ENCODE results near the gene PAPOLA.

DNA sequence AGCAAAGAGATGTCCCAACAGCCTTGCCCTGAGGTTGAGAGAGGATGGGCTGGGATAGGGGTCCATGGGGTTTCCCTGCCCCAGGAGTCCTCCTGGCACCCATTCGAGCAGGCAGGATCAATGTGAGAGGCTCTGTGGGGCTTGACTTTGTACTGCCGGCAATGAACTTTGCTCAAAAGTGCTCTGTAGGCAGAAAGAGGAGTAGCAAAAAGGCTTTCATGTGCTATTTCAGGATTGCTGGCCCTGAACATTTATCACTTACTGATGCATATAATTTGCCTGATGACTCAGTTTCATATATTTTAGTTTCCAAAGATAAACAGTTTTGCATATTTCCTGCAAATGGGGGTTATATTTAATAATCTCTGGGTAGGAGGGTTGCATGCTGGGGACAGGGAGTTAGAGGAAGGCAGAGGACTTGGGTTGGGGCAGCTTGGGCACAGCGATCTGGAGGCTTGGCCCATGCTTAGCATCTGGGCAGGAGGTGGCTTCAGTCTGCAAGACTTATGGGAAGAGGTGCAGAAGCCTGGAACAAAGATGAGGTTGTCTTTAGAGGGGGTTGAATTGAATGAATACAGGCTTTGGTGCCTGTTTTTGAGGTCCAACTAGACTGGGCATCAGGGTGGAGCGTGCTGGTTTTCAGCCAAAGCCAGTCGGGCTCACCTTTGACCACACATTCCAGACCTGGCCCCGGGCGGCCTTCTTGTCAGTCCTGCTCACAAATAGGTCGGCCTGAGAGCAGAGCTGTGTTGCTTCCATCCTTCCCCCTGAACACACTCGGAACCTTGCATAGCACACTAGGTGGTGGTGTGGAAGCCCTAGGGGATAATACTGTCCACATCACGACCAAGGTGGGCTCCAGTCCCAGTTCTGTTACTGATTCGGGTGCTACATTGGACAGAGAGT is 101.4 kb downstream of the PAPOLA start:
- TF ChIP-seq MAX (IDR thresholded peaks at IDR 0.05) = no peak
- no peak for TF ChIP-seq RAD21 (IDR thresholded peaks at IDR 0.05; ENCODE audit: low read depth)
- TF ChIP-seq, protein P1, sequence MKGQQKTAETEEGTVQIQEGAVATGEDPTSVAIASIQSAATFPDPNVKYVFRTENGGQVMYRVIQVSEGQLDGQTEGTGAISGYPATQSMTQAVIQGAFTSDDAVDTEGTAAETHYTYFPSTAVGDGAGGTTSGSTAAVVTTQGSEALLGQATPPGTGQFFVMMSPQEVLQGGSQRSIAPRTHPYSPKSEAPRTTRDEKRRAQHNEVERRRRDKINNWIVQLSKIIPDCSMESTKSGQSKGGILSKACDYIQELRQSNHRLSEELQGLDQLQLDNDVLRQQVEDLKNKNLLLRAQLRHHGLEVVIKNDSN (IDR thresholded peaks at IDR 0.05) = no peak
- no peak for TF ChIP-seq EP300 (IDR thresholded peaks at IDR 0.05; ENCODE audit: borderline replicate concordance)
- no peak for TF ChIP-seq YY1 (IDR thresholded peaks at IDR 0.05; ENCODE audit: low read depth)
- no peak for TF ChIP-seq TAF1 (IDR thresholded peaks at IDR 0.05; ENCODE audit: low read depth)
- TF ChIP-seq NFIC (IDR thresholded peaks at IDR 0.05) = no peak
- TF ChIP-seq REST (IDR thresholded peaks at IDR 0.05; ENCODE audit: low read depth) = no peak
- no peak for TF ChIP-seq CEBPB (IDR thresholded peaks at IDR 0.05)
- no peak for TF ChIP-seq CREB1 (IDR thresholded peaks at IDR 0.05; ENCODE audit: low read depth)
- no peak for TF ChIP-seq TEAD4 (IDR thresholded peaks at IDR 0.05)
